Peyer's patch (tissue), 4 donors: ENCODE data around the gene TAP2.

Source experiments
- POLR2A ChIP-seq, 2 donors: fragments of 450-650 bp; IDR thresholded peaks; one replicate each; pipeline ENCODE4 v1.5.1; 2017; ENCODE audit warnings: antibody characterized with exemption in 2 of 2, mild to moderate bottlenecking in 2 of 2, moderate library complexity in 2 of 2
- TF ChIP-seq, protein P1 (sequence below), 6 experiments: fragments of 450-650 bp in 4 of 6; fragments of 200-600 bp in 2 of 6; sonication (generic) in 1 of 6; IDR thresholded peaks; one replicate each; pipeline ENCODE4 v1.5.1; 2017 to 2019; ENCODE audit warnings: antibody characterized with exemption in 6 of 6, mild to moderate bottlenecking in 3 of 6, moderate library complexity in 1 of 6

DNA sequence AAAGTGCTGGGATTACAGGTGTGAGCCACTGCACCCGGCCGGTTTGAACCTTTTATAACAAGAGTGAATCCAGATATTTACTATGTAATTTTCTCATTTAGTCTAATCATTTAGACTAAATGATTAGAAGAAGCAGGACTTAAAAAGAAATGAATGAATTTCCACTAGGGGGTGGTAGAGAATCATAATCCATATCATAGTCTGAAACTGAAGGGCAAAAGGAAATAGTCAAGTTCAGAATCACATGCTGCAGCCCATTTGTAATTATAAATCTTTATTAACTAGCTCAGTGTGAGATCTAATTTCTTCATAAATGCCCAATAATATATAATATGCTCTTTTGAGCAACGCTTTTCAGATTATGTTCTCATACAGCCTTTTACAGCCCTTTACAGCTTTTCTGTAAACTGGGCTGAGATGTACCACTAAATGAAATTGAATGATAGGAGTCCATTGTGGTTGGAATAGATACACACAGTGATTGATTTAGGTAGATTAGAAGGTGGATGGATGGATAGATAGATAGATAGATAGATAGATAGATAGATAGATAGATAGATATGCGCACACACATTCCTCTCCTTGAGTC lies 47.3 kb upstream of the TAP2 start:
- TF ChIP-seq, protein P1, sequence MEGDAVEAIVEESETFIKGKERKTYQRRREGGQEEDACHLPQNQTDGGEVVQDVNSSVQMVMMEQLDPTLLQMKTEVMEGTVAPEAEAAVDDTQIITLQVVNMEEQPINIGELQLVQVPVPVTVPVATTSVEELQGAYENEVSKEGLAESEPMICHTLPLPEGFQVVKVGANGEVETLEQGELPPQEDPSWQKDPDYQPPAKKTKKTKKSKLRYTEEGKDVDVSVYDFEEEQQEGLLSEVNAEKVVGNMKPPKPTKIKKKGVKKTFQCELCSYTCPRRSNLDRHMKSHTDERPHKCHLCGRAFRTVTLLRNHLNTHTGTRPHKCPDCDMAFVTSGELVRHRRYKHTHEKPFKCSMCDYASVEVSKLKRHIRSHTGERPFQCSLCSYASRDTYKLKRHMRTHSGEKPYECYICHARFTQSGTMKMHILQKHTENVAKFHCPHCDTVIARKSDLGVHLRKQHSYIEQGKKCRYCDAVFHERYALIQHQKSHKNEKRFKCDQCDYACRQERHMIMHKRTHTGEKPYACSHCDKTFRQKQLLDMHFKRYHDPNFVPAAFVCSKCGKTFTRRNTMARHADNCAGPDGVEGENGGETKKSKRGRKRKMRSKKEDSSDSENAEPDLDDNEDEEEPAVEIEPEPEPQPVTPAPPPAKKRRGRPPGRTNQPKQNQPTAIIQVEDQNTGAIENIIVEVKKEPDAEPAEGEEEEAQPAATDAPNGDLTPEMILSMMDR (IDR thresholded peaks at IDR 0.05) = peak; percentile 45 to 88 (median 84)
- TF ChIP-seq POLR2A (IDR thresholded peaks at IDR 0.05) = no peak
